Activated T-helper 17 cell treated with anti-CD3 and anti-CD28 coated beads, Interleukin-2, amount 50 U/mL, for 72 hours (primary cell): ENCODE data around the gene TRAF2. TPM values are rescaled to one million over a fixed set of nuclear protein-coding genes. Genes with fewer than 3 reads are reported as not detected.
"Not testable (repeated sequence)": the region's sequence is repeated elsewhere in the genome, so short reads cannot be mapped to it uniquely, and the experiment has no call there.

Source experiments
- ATAC-seq: fragments of 150-1000 bp; cut with Tn5 transposase; replicated peaks from 2 replicates; pipeline ENCODE4 v1.10.0; 2021; ENCODE audit warnings: mild to moderate bottlenecking, moderate library complexity
- H3K27ac Mint-ChIP-seq: one replicate; pipeline ENCODE4 v1.8.0; 2022; ENCODE audit warnings: mixed read lengths
- H3K27me3 Mint-ChIP-seq: one replicate; pipeline ENCODE4 v1.8.0; 2022; ENCODE audit warnings: mixed read lengths
- H3K36me3 Mint-ChIP-seq: one replicate; pipeline ENCODE4 v1.8.0; 2022; ENCODE audit warnings: low read depth, mild to moderate bottlenecking, mixed read lengths
- H3K4me1 Mint-ChIP-seq: one replicate; pipeline ENCODE4 v1.8.0; 2022; ENCODE audit warnings: mixed read lengths
- H3K4me3 Mint-ChIP-seq: one replicate; pipeline ENCODE4 v1.8.0; 2022; ENCODE audit warnings: mild to moderate bottlenecking, mixed read lengths
- H3K9me3 Mint-ChIP-seq: one replicate; pipeline ENCODE4 v1.8.0; 2022; ENCODE audit warnings: mixed read lengths
- total RNA-seq, 2 donors: library from RNA; stranded (reverse); gene quantifications; one replicate each; pipeline ENCODE4 v1.2.3, GENCODE V29; 2022

TRAF2 gene
- total RNA-seq: 10 to 100 TPM; 54.4 to 56.8 TPM

DNA sequence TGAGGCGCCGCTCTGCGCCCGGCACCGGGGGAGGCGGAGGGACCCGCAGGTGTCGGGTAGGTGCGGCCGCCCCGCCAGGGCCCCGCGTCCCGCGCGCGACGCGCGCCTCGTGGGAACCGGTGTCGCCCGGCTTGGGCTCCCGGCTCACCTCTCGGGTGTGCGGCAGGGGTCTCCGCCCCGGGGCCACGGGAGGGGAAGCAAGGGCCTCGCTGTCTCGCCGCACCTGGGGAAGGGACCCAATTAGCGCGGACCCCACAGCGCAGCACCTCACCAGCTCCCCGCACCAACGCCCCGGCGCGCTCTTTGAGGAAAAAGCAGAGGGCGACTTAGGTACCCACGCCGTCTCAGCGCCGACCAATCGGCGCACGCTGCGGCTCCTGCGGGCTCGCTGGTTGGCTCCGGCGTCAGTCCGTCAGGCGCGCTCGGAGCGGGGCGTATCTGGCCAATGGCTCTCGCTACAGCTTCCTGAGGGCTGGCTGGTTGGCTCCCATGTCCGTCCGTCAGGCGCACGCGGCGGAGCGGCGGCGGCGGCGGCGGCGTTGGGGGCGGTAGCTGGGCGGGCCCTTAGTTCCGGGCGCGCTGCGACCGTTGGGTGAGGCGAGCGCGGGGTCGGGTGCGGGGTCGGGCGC is at the start of gene TRAF2:
TSS of gene TRAF2 (plus strand) at position 567 of the 629 bp plus-strand sequence. CDS start 12,225 bp downstream, outside the sequence.
- Mint-ChIP-seq H3K9me3 (no peaks in the 10 kb centered on the region), H3K4me1 (peaks cover 12% of the 10 kb centered on the region), H3K27ac (peak within 1 kb of the TSS; percentile 72), H3K36me3 (peaks cover 25% of the 10 kb centered on the region), H3K27me3 (no peaks in the 10 kb centered on the region), H3K4me3 (peak within 1 kb of the TSS; percentile 89)
- peak; percentile 87 for ATAC-seq

- Mint-ChIP-seq H3K4me3 (no peak overlapping the region), H3K27me3 (no peaks in the 10 kb centered on the region), H3K4me1 (no peaks in the 10 kb centered on the region), H3K27ac (no peak overlapping the region), H3K36me3 (peaks cover 7% of the 10 kb centered on the region), H3K9me3 (no peaks in the 10 kb centered on the region)
- no peak for ATAC-seq
Observed at GRCh38 chr9:136837146-136837855, 49.0 kb upstream of the TRAF2 start.

DNA sequence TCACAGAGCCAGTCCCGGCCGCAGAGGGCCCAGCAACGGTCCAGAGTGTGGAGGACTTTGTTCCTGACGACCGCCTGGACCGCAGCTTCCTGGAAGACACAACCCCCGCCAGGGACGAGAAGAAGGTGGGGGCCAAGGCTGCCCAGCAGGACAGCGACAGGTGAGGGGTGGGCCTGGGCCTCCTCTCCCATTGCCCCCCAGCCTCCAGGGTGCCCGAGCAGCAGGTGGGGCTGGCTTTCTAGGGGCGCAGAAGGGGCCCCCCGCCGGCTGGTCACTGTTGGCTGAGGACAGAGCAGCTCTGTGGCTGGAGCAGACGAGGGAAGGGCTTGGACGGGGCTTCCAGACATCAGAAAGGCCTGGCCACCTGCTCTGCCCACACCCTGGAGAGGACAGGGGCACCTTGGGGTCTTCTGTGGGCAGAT is 48.4 kb upstream of the TRAF2 start:
- not testable (repeated sequence) for ATAC-seq, H3K27me3 Mint-ChIP-seq, H3K4me1 Mint-ChIP-seq, H3K9me3 Mint-ChIP-seq, H3K4me3 Mint-ChIP-seq, H3K27ac Mint-ChIP-seq, H3K36me3 Mint-ChIP-seq

DNA sequence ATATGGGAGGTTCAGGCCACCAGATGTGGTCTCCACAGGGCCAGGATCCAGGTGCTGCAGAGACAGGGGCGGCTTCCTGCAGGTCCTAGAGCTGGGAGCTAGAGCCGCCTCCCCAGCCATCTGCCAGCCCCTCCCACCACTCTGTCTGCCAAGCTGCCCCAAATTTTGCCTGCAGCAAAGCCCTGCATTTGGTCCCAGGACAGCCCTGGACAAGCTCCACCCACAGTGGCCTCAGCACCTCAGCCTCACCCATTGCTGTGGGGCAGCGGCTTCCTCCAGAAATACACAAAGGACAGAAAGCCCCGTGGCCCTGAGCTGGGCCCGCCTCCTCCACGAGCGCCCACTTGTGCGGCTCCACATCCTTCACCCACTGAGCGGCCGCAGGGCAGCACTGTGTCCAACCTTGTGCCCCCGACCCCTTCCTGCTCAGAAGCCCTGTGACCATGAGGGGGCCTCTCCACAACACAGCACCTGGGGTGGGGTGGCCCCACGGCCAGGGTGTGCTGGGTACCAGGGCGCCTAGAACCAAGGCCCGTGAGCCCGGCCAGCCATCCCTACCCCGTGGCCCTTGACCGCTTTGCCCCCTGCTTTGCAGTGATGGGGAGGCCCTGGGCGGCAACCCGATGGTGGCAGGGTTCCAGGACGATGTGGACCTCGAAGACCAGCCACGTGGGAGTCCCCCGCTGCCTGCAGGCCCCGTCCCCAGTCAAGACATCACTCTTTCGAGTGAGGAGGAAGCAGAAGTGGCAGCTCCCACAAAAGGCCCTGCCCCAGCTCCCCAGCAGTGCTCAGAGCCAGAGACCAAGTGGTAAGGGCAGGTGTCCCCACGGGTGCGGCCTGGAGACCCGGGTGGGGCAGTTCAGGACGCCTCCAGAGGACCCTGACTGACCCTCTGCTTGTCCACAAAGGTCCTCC is 47.7 kb upstream of the TRAF2 start:
- peaks cover 7% of the 10 kb centered on the region for H3K36me3 Mint-ChIP-seq
- H3K9me3 Mint-ChIP-seq: no peaks in the 10 kb centered on the region
- no peak for ATAC-seq
- no peak overlapping the region for H3K27ac Mint-ChIP-seq
- H3K4me1 Mint-ChIP-seq: no peaks in the 10 kb centered on the region
- no peak overlapping the region for H3K4me3 Mint-ChIP-seq
- no peaks in the 10 kb centered on the region for H3K27me3 Mint-ChIP-seq

DNA sequence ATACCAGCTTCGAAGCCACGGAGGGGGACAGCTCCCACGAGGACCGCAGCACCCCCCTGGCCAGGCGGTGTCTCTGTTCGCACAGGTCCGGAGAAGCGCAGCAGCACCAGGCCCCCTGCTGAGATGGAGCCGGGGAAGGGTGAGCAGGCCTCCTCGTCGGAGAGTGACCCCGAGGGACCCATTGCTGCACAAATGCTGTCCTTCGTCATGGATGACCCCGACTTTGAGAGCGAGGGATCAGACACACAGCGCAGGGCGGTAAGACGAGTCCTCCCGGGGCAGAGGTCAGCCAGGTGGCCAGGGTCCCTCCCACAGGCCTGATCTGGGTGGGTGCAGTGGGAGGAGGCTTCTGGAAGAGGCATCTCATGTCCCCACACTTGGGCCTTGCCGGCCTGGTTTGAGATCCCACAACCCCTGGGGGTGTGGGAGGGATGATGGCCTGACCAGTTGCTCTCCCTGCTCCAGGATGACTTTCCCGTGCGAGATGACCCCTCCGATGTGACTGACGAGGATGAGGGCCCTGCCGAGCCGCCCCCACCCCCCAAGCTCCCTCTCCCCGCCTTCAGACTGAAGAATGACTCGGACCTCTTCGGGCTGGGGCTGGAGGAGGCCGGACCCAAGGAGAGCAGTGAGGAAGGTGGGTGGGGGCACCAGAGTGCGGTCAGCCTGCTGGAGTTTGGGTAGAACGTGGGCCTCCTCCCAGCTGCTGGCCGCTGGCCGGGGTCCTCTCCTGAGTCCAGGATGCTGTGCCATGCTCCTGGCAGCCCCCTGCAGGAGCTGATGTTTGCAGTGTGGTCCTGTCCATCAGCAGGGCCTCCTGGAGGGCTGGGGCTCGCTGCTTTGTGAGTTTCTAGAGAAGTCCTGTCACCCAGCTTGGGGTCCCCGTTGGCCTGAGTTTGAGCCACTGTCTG is 46.8 kb upstream of the TRAF2 start:
- peaks cover 7% of the 10 kb centered on the region for H3K36me3 Mint-ChIP-seq
- H3K9me3 Mint-ChIP-seq: no peaks in the 10 kb centered on the region
- no peak for ATAC-seq
- H3K4me3 Mint-ChIP-seq: peak overlapping the region; percentile 13
- H3K4me1 Mint-ChIP-seq: no peaks in the 10 kb centered on the region
- no peak overlapping the region for H3K27ac Mint-ChIP-seq
- H3K27me3 Mint-ChIP-seq: no peaks in the 10 kb centered on the region

GRCh38 chr9:136840140-136840876 is 46.0 kb upstream of the TRAF2 start:
- H3K36me3 Mint-ChIP-seq: peaks cover 7% of the 10 kb centered on the region
- no peaks in the 10 kb centered on the region for H3K4me1 Mint-ChIP-seq
- no peak overlapping the region for H3K27ac Mint-ChIP-seq
- no peak for ATAC-seq
- peak overlapping the region; percentile 13 for H3K4me3 Mint-ChIP-seq
- no peaks in the 10 kb centered on the region for H3K27me3 Mint-ChIP-seq
- no peaks in the 10 kb centered on the region for H3K9me3 Mint-ChIP-seq

- H3K4me1 Mint-ChIP-seq: no peaks in the 10 kb centered on the region
- H3K27me3 Mint-ChIP-seq: no peaks in the 10 kb centered on the region
- no peak overlapping the region for H3K4me3 Mint-ChIP-seq
- H3K36me3 Mint-ChIP-seq: peaks cover 7% of the 10 kb centered on the region
- no peak for ATAC-seq
- no peaks in the 10 kb centered on the region for H3K9me3 Mint-ChIP-seq
- H3K27ac Mint-ChIP-seq: no peak overlapping the region
Observed at GRCh38 chr9:136840877-136841645, 45.3 kb upstream of the TRAF2 start.

- not testable (repeated sequence) for ATAC-seq, H3K9me3 Mint-ChIP-seq, H3K4me1 Mint-ChIP-seq, H3K27ac Mint-ChIP-seq, H3K36me3 Mint-ChIP-seq, H3K27me3 Mint-ChIP-seq
- peak overlapping the region; percentile 71 for H3K4me3 Mint-ChIP-seq
Observed at GRCh38 chr9:136841646-136842379, 44.5 kb upstream of the TRAF2 start.

- H3K4me3 Mint-ChIP-seq: peak within 1 kb of the TSS; percentile 71
- H3K9me3 Mint-ChIP-seq, H3K4me1 Mint-ChIP-seq, H3K27ac Mint-ChIP-seq, H3K27me3 Mint-ChIP-seq, H3K36me3 Mint-ChIP-seq: not testable (repeated sequence)
- ATAC-seq: peak; percentile 85
Observed at GRCh38 chr9:136842380-136842948, 43.9 kb upstream of the TRAF2 start, which contains the start of gene AJM1. Gene AJM1, plus strand, starts transcription at chr9:136842478. Its CDS starts 1,937 bp downstream, at chr9:136844415.

DNA sequence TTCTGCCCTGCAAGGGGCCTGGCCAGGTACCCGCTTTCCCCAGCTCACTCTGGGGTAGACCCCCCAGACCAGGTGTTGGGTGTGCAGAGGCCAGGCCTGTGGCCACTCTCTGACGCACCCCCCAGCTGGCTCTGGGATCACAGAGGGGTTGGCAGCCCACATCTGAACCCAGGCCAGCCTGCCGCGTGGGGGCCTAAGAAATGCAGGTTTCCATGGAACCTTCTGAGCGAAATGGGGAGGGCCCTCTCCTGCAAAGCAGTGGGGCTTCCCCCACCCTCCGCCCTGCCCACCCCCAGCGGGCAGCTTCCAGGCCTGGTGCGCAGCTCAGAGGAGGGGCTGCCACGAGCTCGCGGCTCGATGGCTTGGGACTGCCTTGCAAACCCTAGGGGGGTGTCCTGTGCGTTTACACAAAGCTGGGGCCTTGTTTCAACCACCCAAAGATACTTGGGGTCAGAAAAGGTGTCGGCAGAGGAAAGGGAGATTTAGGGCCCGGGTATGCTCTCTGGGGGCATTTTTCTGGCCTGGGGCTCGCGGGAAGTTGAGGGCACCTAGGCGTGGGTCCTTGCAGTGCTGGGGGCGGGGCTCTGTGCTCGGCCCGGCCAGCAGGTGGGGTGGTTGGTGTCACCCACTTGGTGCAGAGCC is 43.0 kb upstream of the TRAF2 start:
- ATAC-seq, H3K27ac Mint-ChIP-seq: not testable (repeated sequence)

GRCh38 chr9:136843801-136844740 is 42.2 kb upstream of the TRAF2 start:
- H3K4me3 Mint-ChIP-seq: peak overlapping the region; percentile 48
- H3K4me1 Mint-ChIP-seq, H3K27ac Mint-ChIP-seq, H3K9me3 Mint-ChIP-seq, H3K27me3 Mint-ChIP-seq, ATAC-seq: not testable (repeated sequence)
- H3K36me3 Mint-ChIP-seq: peaks cover 19% of the 10 kb centered on the region

More for the DNA sequence above, 43.0 kb upstream of the TRAF2 start:
- not testable (repeated sequence) for H3K4me1 Mint-ChIP-seq, H3K27me3 Mint-ChIP-seq, H3K9me3 Mint-ChIP-seq
- peaks cover 15% of the 10 kb centered on the region for H3K36me3 Mint-ChIP-seq
- H3K4me3 Mint-ChIP-seq: peak overlapping the region; percentile 48
